GM12891 (cell line): ENCODE data around the gene TCEA2.

ENCODE experiments used
- POLR2A ChIP-seq: IDR thresholded peaks from 2 replicates; pipeline ENCODE4 v1.6.1; 2011; ENCODE audit warnings: low read depth, low read length, control low read depth
- POLR2AphosphoS5 ChIP-seq: IDR thresholded peaks from 2 replicates; pipeline ENCODE4 v1.6.1; 2011; ENCODE audit warnings: low read depth, low read length, control low read depth

DNA sequence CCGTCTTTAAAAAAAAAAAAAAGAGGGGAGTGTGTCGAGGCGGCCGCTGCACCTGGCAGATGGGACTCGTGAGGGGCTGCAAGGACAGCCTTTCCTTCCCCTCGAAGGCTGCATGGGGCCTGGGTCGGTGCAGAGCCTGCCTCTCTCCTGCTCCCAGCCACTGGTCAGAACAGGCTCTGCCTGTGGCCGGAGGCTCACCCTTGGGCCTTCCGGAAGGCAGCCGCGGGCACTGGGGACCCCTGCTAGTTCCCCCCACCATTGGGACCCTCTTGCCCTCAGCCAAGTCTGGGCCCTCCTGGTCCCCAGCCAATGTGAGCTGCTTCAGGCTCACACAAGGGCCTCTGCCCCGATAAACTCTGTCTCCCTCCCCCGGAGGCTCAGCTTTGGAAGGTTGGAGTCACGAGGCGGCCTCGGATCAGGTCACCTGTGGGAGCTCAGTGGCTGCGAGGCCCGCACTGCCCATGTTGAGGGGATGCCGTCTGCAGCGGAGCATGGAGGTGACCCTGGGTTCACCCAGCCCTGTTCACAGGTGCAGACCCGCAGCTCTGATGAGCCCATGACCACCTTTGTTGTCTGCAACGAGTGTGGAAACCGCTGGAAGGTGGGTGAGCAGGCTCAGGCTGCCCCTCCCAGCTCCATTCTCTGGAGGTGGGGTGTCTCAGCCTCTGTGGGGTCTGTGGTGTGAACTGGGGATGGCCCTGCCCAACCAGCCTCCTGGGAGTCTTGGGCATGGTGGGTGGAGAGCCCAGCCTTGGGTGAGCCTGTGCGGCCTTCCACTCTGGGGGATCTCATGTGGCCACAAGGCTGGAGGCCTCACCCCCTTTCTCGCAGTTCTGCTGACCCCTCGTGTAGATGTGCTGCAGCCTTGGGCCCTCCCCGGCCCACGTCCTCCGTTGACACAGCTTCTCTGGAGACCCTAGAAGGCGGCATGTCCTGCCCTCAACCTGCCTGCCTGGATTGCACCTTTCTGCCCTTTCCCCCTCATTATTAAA, 8.6 kb downstream of the TCEA2 start:
- TF ChIP-seq POLR2A = no peak; the same call in 1 of the 2 replicates
- TF ChIP-seq POLR2AphosphoS5 = peak; percentile 28; the same call in 1 of the 2 replicates
